ENCODE results near the gene GNPTAB.

The GNPTAB gene

GRCh38 chr12:101804409-101804808, 26.4 kb downstream of the GNPTAB start:
- no peak for DNase-seq (ENCODE audit: low read depth)

DNA sequence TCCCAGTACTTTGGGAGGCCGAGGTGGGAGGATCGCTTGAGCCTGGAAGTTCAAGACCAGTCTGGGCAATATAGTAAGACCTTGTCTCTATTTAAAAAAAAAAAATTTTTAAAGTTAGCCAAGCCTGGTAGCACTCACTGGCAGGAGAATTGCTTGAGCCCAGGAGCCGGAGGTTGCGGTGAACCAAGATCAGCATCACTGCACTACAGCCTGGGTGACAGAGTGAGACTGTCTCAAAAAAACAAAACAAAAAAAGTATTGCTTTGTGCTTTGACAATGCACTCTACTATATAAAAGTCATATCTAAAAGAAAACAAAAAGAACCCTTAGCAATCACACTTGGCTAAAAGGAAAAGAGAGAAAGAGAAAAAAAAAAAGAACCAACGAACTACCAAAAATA, 26.8 kb downstream of the GNPTAB start:
- no peak for DNase-seq (ENCODE audit: low read depth)

- no peak for DNase-seq (ENCODE audit: low read depth)
Observed at GRCh38 chr12:101802486-101802885, 28.3 kb downstream of the GNPTAB start.

DNA sequence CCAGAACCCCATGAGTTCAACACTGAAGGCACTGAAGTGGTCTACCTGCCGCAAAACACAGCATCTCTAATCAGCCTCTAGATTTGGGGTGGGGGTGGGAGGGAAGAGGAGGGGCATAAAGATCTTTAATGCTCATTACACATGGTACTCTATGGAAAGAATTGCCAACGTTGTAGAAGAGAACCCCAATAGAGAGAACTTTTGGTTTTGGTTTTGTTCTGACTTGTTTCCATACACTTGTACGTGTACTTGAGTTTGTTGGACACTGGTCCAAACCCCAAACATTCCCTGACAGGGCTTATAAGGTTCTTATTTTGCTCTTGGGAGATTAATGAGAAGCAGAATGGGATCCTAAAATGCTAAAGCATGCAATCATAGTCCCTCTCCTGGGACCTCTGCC, 31.0 kb downstream of the GNPTAB start:
- no peak for DNase-seq (ENCODE audit: low read depth)

GRCh38 chr12:101795786-101796185, 35.0 kb downstream of the GNPTAB start:
- no peak for DNase-seq (ENCODE audit: low read depth)

- no peak for DNase-seq (ENCODE audit: low read depth)
Observed at GRCh38 chr12:101795013-101795412, 35.7 kb downstream of the GNPTAB start.

DNA sequence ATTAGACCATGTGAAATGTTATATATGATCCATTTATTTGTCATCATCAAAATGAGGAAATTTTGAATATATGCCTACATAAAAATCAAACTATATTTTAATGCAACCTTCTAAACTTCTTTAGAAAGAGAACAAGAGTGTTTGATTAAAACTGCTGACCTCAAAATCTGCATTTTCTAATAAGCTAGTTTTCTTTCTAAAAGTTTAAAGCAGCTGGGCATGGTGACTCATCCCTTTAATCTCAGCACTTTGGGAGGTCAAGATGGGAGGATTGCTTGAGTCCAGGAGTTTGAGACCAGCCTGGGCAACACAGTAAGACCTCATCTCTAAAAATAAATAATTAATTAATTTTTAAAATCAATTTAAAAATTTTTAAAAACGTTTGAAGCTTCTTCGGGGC, 36.2 kb downstream of the GNPTAB start:
- no peak for DNase-seq (ENCODE audit: low read depth)

GRCh38 chr12:101793401-101793800, 37.4 kb downstream of the GNPTAB start:
- DNase-seq (ENCODE audit: low read depth): peak; percentile 38

DNA sequence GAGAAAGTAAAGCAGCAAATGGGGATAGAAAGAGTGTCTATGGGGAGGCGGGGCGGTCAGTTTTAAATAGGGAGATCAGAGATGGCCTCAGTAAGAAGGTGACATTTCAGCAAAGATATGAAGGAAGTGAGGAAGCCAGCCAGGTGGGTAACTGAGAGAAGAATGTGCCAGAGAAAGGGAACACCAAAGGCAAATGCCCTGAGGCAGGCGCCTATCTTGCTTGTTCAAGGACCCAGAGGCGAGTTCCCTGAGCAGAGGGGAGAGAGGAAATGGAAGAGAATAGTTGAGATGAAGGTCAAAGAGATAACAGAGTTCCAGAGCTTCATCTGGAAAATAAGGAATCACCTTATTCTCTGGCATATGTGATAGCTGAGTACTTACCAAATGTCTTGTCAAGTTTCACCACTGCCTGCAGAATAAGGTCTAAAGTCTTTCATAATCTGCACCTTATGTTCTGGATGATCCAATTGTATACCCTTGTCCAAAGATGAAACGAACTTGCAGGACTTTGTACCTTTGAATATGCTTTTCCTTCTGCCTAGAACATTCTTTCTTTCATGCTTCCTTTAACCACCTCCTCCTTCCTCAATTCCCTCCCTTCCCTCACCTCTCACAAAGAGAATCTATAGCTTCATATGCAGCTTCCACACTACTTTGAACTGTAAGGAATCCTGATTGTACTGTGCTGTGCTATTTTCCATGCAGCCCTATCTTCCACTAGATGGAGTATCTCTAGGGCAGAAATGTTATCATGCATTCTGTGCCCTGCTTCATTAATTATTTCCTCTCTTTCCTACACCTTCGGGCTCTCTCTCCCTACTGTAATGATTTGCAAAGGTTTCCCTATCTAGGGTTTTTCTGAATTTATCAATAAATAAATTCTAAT, 38.5 kb downstream of the GNPTAB start:
- DNase-seq (ENCODE audit: low read depth): no peak

GRCh38 chr12:101789171-101789570, 41.6 kb downstream of the GNPTAB start:
- DNase-seq (ENCODE audit: low read depth): no peak

- no peak for DNase-seq (ENCODE audit: low read depth)
Observed at GRCh38 chr12:101785671-101786070, 45.1 kb downstream of the GNPTAB start.

- no peak for DNase-seq (ENCODE audit: low read depth)
Observed at GRCh38 chr12:101784376-101784775, 46.4 kb downstream of the GNPTAB start.

GRCh38 chr12:101783838-101784237, 46.9 kb downstream of the GNPTAB start:
- DNase-seq (ENCODE audit: low read depth): no peak

GRCh38 chr12:101783150-101783549, 47.6 kb downstream of the GNPTAB start:
- DNase-seq (ENCODE audit: low read depth): no peak

DNA sequence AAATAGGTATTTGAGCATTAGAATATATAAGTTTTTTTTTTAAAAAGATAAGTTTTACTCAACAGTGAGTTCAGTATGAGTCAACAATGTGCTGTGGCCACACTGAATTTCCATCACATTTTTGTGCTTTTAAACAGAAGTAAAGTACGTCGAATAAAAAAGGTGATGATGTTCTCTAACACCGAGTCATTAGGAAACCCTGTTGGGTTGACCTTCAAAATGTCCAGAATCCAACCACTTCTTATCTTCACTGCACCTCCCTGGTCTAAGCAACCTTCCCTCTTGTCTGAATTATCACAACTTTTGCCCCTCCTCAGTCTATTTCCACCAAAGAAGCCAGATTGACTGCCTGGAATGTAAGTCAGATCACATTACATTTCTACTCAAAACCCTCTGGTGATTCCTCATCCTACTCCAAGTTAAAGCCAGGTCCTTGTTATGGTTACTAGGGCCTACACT, 48.5 kb downstream of the GNPTAB start:
- DNase-seq (ENCODE audit: low read depth): peak; percentile 14

DNA sequence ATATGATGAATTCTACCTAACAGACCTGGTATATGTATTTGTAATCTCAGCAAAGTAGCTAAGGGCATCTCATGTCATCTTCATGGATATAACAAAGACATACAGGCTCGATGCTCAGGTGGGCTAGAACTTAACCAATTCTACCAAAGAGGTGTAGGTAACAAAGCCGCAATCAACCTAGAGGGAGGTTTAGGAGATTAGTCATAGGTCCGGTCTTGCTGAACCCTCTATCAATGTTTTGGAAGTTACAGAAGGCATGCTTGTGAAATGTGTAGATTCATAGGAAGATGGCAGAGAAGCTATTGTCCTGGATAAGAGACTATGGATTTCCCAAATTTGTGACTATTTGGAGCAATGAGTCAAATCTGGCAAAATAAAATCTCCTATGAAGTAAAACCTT, 48.9 kb downstream of the GNPTAB start:
- DNase-seq (ENCODE audit: low read depth): no peak

GRCh38 chr12:101780599-101780998, 50.2 kb downstream of the GNPTAB start:
- DNase-seq (ENCODE audit: low read depth): no peak

- no peak for DNase-seq (ENCODE audit: low read depth)
Observed at GRCh38 chr12:101779626-101780025, 51.1 kb downstream of the GNPTAB start.

DNA sequence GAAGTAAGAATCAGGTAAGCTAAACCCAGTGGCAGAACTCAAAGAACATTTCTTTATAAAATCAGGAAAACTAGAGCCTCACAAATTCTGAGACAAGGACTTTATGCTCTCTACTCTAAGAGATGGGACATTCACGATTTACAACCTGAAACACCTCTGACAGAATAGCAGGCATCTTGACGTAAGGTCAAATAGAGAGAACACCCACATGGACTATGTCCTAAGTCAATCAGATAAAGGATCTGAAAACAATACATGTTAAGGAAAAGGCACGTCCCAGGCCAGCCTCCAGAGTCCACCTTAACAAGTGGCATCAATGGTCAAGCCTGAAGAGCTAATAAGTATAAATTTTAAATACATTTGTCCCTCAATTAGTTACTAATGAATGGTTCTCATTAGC, 51.6 kb downstream of the GNPTAB start:
- no peak for DNase-seq (ENCODE audit: low read depth)

DNA sequence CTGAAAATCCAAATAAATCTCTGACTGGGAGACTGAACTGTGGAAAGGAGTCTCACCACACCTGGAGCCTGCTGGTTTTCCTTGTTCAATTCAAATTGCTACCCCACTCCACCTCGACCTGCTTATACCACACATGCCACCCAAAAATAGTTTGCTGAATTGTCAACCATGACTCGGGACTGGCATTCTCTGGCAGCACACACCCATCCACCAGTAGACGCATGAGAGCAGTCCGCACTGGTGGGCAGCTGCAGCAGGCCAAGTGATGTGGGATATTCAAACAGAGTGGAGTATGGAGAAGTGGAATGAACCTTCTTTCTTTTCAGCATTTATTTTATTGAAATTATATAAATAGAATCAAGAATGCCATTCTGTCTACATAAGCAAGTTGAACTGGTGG, 52.8 kb downstream of the GNPTAB start:
- DNase-seq (ENCODE audit: low read depth): no peak

GRCh38 chr12:101777485-101777884, 53.3 kb downstream of the GNPTAB start:
- no peak for DNase-seq (ENCODE audit: low read depth)

GRCh38 chr12:101775816-101776215, 54.9 kb downstream of the GNPTAB start:
- DNase-seq (ENCODE audit: low read depth): no peak

- DNase-seq (ENCODE audit: low read depth): peak; percentile 19
Observed at GRCh38 chr12:101773650-101774162, 57.1 kb downstream of the GNPTAB start.

All from HS-27A (cell line).